A204.1 (cell line): ENCODE measurements around the gene PTGR2.
"Not testable (repeated sequence)": the region's sequence is repeated elsewhere in the genome, so short reads cannot be mapped to it uniquely, and the experiment has no call there.

Experiments used
- FAIRE-seq: peaks from 2 replicates; lab custom pipeline; 2012; peaks lifted over from hg19 to GRCh38; lab: Jason Lieb, UNC

Gene PTGR2

GRCh38 chr14:73851567-73852382 lies at the start of gene PTGR2:
Gene PTGR2, plus strand, starts transcription at chr14:73851831. Its CDS starts 7,032 bp downstream, at chr14:73858863.
- FAIRE-seq = peak; percentile 89

- FAIRE-seq = no peak
These were observed 49.0 kb upstream of the PTGR2 start for GRCh38 chr14:73802431-73803188.

GRCh38 chr14:73804636-73805035 lies 47.0 kb upstream of the PTGR2 start:
- no peak for FAIRE-seq

- no peak for FAIRE-seq
These were observed 44.2 kb upstream of the PTGR2 start for GRCh38 chr14:73807457-73807856.

- FAIRE-seq = no peak
These were observed 42.2 kb upstream of the PTGR2 start for GRCh38 chr14:73809391-73809790.

- FAIRE-seq = no peak
These were observed 41.0 kb upstream of the PTGR2 start for GRCh38 chr14:73810478-73811163.

- no peak for FAIRE-seq
These were observed 40.5 kb upstream of the PTGR2 start for GRCh38 chr14:73811164-73811503.

DNA sequence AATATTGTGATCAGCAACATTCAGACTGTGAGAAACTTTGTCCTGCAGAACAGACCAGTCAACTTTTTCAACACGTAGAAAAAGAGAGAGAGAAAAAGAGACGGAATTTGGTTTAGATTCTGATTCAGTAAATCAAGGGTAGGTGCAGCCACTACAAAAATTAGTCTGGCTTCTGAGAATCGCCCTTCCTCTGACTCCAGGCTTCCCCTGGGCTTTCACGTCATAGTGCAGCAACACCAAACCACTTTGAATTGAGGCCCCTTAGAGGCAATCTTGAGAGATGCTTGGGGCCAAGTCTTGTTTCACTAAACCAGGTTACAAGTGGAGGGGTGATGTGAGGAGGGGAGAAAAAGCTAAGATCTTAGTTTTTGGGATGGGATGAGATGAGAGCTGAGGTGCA lies 37.5 kb upstream of the PTGR2 start:
- no peak for FAIRE-seq

GRCh38 chr14:73815849-73816248 lies 35.8 kb upstream of the PTGR2 start:
- FAIRE-seq = no peak

- FAIRE-seq = no peak
These were observed 35.2 kb upstream of the PTGR2 start for GRCh38 chr14:73816393-73816816.

GRCh38 chr14:73817020-73817655 lies 34.5 kb upstream of the PTGR2 start:
- FAIRE-seq = no peak

DNA sequence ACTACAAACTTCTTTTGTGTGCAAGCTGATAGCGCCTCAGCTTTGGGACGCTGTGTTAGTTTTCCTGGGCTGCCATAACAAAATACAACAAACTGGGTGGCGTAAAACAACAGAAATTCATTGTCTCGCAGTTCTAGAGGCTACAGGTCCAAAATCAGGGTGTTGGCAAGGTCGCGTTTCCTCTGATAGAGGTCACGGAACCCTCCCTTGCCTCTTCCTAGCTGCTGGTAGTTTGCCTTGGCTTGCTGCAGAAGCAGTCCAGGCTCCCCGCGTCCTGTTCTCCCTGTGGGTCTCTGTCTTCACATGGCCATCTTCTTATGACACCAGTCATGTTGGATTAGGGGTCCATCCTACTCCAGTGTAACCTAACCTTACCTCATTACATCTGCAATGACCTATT lies 32.8 kb upstream of the PTGR2 start:
- FAIRE-seq = no peak

DNA sequence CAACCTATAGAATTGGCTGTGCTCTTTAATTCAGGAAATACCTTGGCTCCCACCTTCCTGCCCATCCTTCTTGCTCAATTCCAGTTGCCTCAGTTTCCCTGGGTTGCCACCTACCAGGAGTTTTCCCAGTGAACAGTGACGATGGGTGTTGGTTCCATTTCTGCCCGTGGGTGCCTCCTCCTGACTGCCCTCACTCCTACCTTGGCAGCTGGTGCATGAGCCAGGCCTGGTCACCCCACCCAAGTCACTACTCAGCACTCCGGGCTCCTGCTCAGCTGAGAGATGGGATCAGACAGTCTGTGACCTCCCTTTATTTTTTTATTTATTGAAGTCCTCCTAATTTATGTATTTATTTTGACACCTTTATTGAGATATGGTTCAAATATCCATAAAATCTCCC lies 31.0 kb upstream of the PTGR2 start:
- no peak for FAIRE-seq

GRCh38 chr14:73823339-73823885 lies 28.2 kb upstream of the PTGR2 start:
- no peak for FAIRE-seq

DNA sequence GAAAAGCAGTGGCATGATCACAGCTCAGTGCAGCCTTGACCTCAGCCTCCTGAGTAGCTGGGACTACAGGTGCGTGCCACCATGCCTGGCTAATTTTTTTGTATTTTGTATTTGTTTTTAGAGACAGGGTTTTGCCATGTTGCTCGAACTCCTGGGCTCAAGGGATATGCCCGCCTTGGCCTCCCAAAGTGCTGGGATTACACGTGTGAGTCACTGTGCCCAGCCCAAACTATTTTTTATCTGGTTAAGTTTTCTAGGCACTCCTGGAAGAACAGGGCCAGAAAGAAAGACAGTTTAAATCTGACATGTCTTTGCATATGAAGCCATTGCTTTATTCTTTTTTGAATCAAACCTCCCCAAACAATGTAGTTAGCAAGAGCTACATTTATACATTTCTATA lies 27.5 kb upstream of the PTGR2 start:
- FAIRE-seq = no peak

GRCh38 chr14:73824536-73824935 lies 27.1 kb upstream of the PTGR2 start:
- FAIRE-seq = no peak

GRCh38 chr14:73825551-73826188 lies 26.0 kb upstream of the PTGR2 start:
- peak; percentile 23 for FAIRE-seq

DNA sequence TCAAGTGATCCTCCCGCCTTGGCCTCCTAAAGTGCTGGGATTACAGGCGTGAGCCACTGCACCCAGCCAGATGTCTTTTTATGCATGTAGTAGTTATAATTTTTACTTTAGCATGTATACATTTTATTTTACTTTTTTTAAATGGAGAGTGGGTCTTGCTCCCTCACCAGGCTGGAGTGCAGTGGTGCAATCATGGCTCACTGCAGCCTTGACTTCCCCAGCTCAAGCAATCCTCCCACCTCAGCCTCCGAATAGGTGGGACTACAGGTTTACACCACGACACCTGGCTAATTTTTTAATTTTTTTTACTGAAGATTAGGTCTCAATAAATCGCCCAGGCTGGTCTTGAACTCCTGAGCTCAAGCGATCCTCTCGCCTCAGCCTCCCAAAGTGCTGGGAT lies 24.4 kb upstream of the PTGR2 start:
- FAIRE-seq = not testable (repeated sequence)

DNA sequence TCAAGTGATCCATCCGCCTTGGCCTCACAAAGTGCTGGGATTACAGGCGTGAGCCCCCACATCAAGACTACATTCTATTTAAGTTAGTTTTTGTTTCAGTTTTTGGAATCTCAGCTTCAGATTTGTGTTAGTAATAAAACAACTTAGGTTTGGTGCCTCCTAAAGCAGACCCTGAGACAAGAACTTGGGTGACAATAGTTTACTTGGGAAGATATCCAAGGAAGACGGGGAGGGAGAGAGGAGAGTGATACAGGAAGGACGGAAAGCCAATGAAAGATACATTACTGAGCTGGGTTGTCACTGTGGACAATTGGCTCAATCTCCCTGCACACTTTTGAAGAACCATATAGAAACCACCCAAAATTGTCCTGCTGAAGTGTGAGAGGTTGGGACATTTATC lies 22.6 kb upstream of the PTGR2 start:
- no peak for FAIRE-seq

DNA sequence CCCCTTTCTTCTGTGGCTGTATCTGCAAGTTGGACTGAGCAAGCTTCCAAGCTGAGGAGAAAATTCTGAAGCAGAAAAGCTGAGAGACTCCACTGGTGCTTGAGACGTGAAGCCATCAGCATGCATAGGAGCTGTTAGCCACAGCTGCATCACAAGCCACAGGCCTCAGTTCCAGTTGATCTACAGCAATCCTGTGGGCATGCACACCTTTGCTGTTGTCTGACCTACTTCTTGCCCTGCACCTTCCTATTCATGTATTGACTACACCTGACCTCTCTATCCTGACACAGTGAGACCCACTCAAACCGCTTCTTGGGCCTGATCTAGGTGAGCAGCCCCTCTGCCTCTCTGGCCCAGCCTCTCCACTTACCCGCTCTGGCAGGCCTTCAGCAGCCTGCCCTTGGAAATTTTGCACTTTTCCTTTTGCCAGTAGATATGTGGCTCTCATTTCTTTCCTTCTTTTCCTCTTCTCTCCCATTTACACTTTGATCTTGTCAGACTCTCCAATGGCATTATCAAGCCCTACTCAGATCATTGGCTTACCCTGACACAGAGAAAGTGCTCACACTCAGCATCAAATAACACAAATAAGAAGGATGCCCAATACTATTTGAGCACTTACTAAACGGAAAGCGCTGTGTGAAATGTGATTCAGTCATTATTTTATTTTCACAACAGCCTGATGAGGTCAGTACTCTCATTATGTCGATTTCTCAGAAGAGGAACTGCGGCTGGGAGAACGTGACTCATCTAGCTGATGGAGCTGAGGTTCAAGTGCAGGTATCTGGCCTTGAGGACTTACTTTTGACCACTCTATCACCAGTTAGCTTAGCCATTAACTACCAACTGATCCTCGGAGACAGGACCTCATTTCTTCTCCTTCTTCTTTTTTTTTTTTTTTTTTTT lies 21.9 kb upstream of the PTGR2 start:
- FAIRE-seq = no peak

DNA sequence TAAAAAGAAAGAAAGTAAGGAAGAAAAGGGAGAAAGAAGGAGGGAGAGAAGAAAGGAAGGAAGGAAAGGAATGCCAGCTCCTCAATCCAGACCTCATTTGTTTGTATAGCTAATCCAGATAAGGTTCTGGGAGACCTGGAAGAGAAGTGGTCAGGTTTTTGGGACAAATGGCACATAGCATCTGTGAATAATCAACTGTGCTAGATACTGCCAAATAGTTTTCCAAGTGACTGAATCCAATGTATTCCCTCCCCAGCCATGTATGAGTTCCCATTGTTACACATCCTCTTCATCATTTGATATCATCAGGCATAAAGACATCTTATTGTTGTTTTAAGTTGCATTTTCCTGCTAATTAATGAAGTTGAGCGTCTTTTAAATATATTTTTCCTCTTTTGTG lies 18.6 kb upstream of the PTGR2 start:
- no peak for FAIRE-seq
